ENCODE measurements around the gene C1QTNF1. TPM values are rescaled to one million over a fixed set of nuclear protein-coding genes. Genes with fewer than 3 reads are reported as not detected.

C1QTNF1 gene
- total RNA-seq, 4 donors from 2014 or later = 58.8 to 135 (median 73.7) TPM

- H3K27ac ChIP-seq = no peak overlapping the region
- H3K9me3 ChIP-seq = no peaks in the 10 kb centered on the region
- intact Hi-C loops (cut with DNase I) = no loop called here
- WGBS, 2 donors = 77% methylated on average over 10 of the region's 10 CpGs; no CpG with 5 or more reads in 1 of the 2 donors
- DNase-seq = no peak
- H3K4me1 ChIP-seq = peaks cover 0 to 9% of the 10 kb centered on the region in 2 donors
- TF ChIP-seq POLR2A (IDR thresholded peaks at IDR 0.05) = no peak
- TF ChIP-seq, protein P1, sequence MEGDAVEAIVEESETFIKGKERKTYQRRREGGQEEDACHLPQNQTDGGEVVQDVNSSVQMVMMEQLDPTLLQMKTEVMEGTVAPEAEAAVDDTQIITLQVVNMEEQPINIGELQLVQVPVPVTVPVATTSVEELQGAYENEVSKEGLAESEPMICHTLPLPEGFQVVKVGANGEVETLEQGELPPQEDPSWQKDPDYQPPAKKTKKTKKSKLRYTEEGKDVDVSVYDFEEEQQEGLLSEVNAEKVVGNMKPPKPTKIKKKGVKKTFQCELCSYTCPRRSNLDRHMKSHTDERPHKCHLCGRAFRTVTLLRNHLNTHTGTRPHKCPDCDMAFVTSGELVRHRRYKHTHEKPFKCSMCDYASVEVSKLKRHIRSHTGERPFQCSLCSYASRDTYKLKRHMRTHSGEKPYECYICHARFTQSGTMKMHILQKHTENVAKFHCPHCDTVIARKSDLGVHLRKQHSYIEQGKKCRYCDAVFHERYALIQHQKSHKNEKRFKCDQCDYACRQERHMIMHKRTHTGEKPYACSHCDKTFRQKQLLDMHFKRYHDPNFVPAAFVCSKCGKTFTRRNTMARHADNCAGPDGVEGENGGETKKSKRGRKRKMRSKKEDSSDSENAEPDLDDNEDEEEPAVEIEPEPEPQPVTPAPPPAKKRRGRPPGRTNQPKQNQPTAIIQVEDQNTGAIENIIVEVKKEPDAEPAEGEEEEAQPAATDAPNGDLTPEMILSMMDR (IDR thresholded peaks at IDR 0.05) = no peak
- no peak overlapping the region for H3K4me3 ChIP-seq (replicated peaks in 1 of 3)
- peaks cover 0 to 2% of the 10 kb centered on the region in 2 donors for H3K36me3 ChIP-seq
- H3K27me3 ChIP-seq = no peaks in the 10 kb centered on the region
Measured at GRCh38 chr17:79091226-79091670, 67.3 kb downstream of the C1QTNF1 start.

DNA sequence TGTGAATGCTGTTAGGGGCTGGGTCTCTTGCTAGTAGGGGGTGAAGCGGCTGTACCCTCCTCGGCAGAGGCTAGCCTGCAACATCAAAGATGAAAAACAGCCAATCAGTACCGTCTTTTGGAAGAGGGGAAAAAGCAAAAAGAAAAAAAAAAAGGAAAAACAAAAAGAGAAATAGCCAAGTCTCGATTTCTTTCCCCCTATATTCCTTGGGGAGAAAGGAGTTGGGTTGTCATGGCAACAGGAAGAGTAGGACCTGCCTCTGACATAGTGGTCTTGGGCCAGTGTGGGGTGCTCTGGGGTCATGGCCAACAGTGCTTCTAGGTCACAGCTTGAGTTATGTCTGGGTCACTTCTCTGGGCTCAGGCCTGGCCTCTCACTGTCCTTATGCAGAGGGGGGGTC, 68.6 kb downstream of the C1QTNF1 start:
- DNase-seq = no peak
- Histone ChIP-seq H3K4me1 (peaks cover 0 to 9% of the 10 kb centered on the region in 2 donors), H3K4me3 (replicated peaks in 1 of 3) (no peak overlapping the region), H3K9me3 (no peaks in the 10 kb centered on the region), H3K36me3 (no peaks in the 10 kb centered on the region), H3K27me3 (peaks cover 5% of the 10 kb centered on the region), H3K27ac (no peak overlapping the region)
- 62 to 66% methylated on average over 4 of the region's 4 CpGs for WGBS, 2 donors
- intact Hi-C loops (cut with DNase I) = no loop called here
- TF ChIP-seq, protein P1 (IDR thresholded peaks at IDR 0.05) = no peak
- no peak for TF ChIP-seq POLR2A (IDR thresholded peaks at IDR 0.05)

GRCh38 chr17:79093270-79093669, 69.3 kb downstream of the C1QTNF1 start:
- Histone ChIP-seq H3K4me1 (peaks cover 0 to 9% of the 10 kb centered on the region in 2 donors), H3K9me3 (no peaks in the 10 kb centered on the region), H3K4me3 (replicated peaks in 1 of 3) (no peak overlapping the region), H3K27ac (no peak overlapping the region), H3K36me3 (no peaks in the 10 kb centered on the region), H3K27me3 (peaks cover 7% of the 10 kb centered on the region)
- WGBS, 2 donors = 55 to 61% methylated on average over 8 of the region's 8 CpGs
- no peak for DNase-seq
- intact Hi-C loops (cut with DNase I) = no loop called here
- no peak for TF ChIP-seq POLR2A (IDR thresholded peaks at IDR 0.05)
- TF ChIP-seq, protein P1 (IDR thresholded peaks at IDR 0.05) = no peak

DNA sequence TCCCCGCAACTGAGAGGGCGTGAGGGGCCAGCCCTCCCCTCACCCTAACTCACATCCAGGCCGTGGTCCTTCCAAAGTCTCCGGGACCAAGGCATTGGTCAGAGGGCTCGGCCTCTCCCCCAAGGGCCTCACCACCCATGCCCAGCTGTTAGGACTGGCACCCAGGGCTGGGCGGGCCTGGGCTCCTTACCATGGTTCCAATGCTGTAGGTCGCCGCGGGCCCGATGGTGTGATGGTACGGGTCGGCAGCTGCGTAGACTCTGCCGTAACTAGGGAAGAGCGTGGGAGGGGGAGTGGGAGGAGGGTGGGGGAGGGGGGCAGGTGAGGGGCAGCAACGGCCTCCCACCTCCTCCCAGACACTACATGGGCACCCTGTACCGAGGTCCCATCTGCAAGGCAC, 70.3 kb downstream of the C1QTNF1 start:
- TF ChIP-seq POLR2A (IDR thresholded peaks at IDR 0.05) = no peak
- TF ChIP-seq, protein P1 (IDR thresholded peaks at IDR 0.05) = no peak
- no peak for DNase-seq
- 47 to 92% methylated on average over 3 to 17 of the region's 17 CpGs for WGBS, 2 donors
- Histone ChIP-seq H3K36me3 (no peaks in the 10 kb centered on the region), H3K4me1 (peaks cover 0 to 9% of the 10 kb centered on the region in 2 donors), H3K27me3 (peaks cover 7% of the 10 kb centered on the region), H3K4me3 (replicated peaks in 1 of 3) (no peak overlapping the region), H3K9me3 (no peaks in the 10 kb centered on the region), H3K27ac (no peak overlapping the region)
- intact Hi-C loops (cut with DNase I) = no loop called here

- H3K27me3 ChIP-seq = peaks cover 7% of the 10 kb centered on the region
- H3K4me3 ChIP-seq (replicated peaks in 1 of 3) = no peak overlapping the region
- no peak overlapping the region for H3K27ac ChIP-seq
- no peaks in the 10 kb centered on the region for H3K36me3 ChIP-seq
- no peaks in the 10 kb centered on the region for H3K9me3 ChIP-seq
- intact Hi-C loops (cut with DNase I) = no loop called here
- no peak for TF ChIP-seq POLR2A (IDR thresholded peaks at IDR 0.05)
- TF ChIP-seq, protein P1 (IDR thresholded peaks at IDR 0.05) = no peak
- no peak for DNase-seq
- 89 to 92% methylated on average over 7 to 13 of the region's 15 CpGs for WGBS, 2 donors
- H3K4me1 ChIP-seq = peaks cover 0 to 5% of the 10 kb centered on the region in 2 donors
Measured at GRCh38 chr17:79095345-79096055, 71.5 kb downstream of the C1QTNF1 start.

Data from thyroid gland (tissue), 4 donors.